ENCODE measurements around the gene RBM38.

RBM38 gene

GRCh38 chr20:57375652-57376230 is 15.5 kb upstream of the RBM38 start:
- ATAC-seq = no peak

GRCh38 chr20:57377350-57377749 is 13.8 kb upstream of the RBM38 start:
- no peak for ATAC-seq

GRCh38 chr20:57378107-57378506 is 13.1 kb upstream of the RBM38 start:
- no peak for ATAC-seq

- peak in 1 of 2 donors; percentile 31 for ATAC-seq
Observed at GRCh38 chr20:57378646-57379262, 12.4 kb upstream of the RBM38 start.

GRCh38 chr20:57379263-57379647 is 11.9 kb upstream of the RBM38 start:
- ATAC-seq = no peak

GRCh38 chr20:57380081-57380750 is 11.0 kb upstream of the RBM38 start:
- no peak for ATAC-seq

- peak; percentile 62 to 73 for ATAC-seq
Observed at GRCh38 chr20:57381596-57382503, 9.3 kb upstream of the RBM38 start.

GRCh38 chr20:57382516-57382915 is 8.7 kb upstream of the RBM38 start:
- no peak for ATAC-seq

- no peak for ATAC-seq
Observed at GRCh38 chr20:57383447-57384347, 7.5 kb upstream of the RBM38 start.

- no peak for ATAC-seq
Observed at GRCh38 chr20:57384486-57384885, 6.7 kb upstream of the RBM38 start.

- ATAC-seq = no peak
Observed at GRCh38 chr20:57384953-57385761, 6.0 kb upstream of the RBM38 start.

GRCh38 chr20:57385940-57386339 is 5.3 kb upstream of the RBM38 start:
- ATAC-seq = no peak

- ATAC-seq = no peak
Observed at GRCh38 chr20:57386762-57387161, 4.4 kb upstream of the RBM38 start.

GRCh38 chr20:57387463-57387862 is 3.7 kb upstream of the RBM38 start:
- no peak for ATAC-seq

GRCh38 chr20:57387945-57388371 is 3.2 kb upstream of the RBM38 start:
- ATAC-seq = no peak

- ATAC-seq = peak; percentile 30 to 37
Observed at GRCh38 chr20:57388953-57389694, 2.1 kb upstream of the RBM38 start.

- ATAC-seq = peak; percentile 7 to 11
Observed at GRCh38 chr20:57389695-57390603, 1.2 kb upstream of the RBM38 start.

GRCh38 chr20:57391439-57392301 is 474 bp downstream of the RBM38 start:
- peak; percentile 1 to 2 for ATAC-seq
